ENCODE measurements around the gene TLN1.
A peak's percentile ranks its signal among the peaks of the same experiment; 100 is the strongest.

TLN1 gene

GRCh38 chr9:35666549-35666948 lies 65.4 kb downstream of the TLN1 start:
- Histone ChIP-seq H2AFZ (ENCODE audit: low read length) (no peak overlapping the region), H3K4me2 (ENCODE audit: low read depth, low read length) (no peak overlapping the region), H3K9me2 (replicated peaks; ENCODE audit: insufficient read depth, low read length) (no peaks in the 10 kb centered on the region), H3F3A (ENCODE audit: insufficient read depth, low read length) (peaks cover 16% of the 10 kb centered on the region), H3K27ac (ENCODE audit: low read length) (no peak overlapping the region), H3K79me2 (ENCODE audit: low read length) (no peaks in the 10 kb centered on the region), H4K20me1 (ENCODE audit: insufficient read depth, low read length) (no peaks in the 10 kb centered on the region), H3K9me3 (replicated peaks; ENCODE audit: insufficient read depth, low read length) (no peaks in the 10 kb centered on the region), H3K27me3 (replicated peaks; ENCODE audit: insufficient read depth, low read length) (no peaks in the 10 kb centered on the region), H3K4me1 (ENCODE audit: low read length) (peaks cover 9% of the 10 kb centered on the region), H3K4me3 (ENCODE audit: low read length) (no peak overlapping the region), H3K36me3 (replicated peaks; ENCODE audit: insufficient read depth, low read length) (no peaks in the 10 kb centered on the region), H3K9ac (ENCODE audit: low read length) (no peak overlapping the region)
- TF ChIP-seq EZH2 (optimal IDR thresholded peaks at IDR 0.05; ENCODE audit: low read depth, low read length) (no peak), EZH2phosphoT487 (IDR thresholded peaks at IDR 0.05; ENCODE audit: low read length) (no peak)
- TF ChIP-seq, protein P1, sequence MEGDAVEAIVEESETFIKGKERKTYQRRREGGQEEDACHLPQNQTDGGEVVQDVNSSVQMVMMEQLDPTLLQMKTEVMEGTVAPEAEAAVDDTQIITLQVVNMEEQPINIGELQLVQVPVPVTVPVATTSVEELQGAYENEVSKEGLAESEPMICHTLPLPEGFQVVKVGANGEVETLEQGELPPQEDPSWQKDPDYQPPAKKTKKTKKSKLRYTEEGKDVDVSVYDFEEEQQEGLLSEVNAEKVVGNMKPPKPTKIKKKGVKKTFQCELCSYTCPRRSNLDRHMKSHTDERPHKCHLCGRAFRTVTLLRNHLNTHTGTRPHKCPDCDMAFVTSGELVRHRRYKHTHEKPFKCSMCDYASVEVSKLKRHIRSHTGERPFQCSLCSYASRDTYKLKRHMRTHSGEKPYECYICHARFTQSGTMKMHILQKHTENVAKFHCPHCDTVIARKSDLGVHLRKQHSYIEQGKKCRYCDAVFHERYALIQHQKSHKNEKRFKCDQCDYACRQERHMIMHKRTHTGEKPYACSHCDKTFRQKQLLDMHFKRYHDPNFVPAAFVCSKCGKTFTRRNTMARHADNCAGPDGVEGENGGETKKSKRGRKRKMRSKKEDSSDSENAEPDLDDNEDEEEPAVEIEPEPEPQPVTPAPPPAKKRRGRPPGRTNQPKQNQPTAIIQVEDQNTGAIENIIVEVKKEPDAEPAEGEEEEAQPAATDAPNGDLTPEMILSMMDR (IDR thresholded peaks at IDR 0.05; ENCODE audit: low read length): no peak
- DNase-seq: no peak

DNA sequence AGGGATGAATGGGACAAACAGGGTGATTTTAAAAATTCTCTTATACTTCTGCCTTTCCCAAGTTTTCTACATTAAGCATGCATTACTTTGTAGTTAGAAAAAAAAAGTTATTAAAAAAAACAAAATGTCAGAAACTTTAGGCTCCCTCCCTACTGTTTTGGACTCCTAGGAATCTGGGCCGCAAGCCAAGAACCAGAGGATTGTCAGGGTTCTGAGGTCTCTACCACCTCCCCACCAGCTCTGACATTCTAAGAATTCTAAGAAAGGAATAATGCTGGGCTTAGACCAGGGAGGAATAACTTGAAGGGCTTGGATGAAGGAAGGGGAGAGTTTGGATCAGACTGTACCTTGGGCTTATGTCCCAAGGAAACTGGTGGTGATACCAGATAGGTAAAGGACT lies 66.0 kb downstream of the TLN1 start:
- DNase-seq: no peak
- Histone ChIP-seq H3K4me2 (ENCODE audit: low read depth, low read length) (no peak overlapping the region), H3K36me3 (replicated peaks; ENCODE audit: insufficient read depth, low read length) (no peaks in the 10 kb centered on the region), H3K4me3 (ENCODE audit: low read length) (no peak overlapping the region), H2AFZ (ENCODE audit: low read length) (no peak overlapping the region), H3F3A (ENCODE audit: insufficient read depth, low read length) (peaks cover 16% of the 10 kb centered on the region), H3K4me1 (ENCODE audit: low read length) (peaks cover 9% of the 10 kb centered on the region), H3K27me3 (replicated peaks; ENCODE audit: insufficient read depth, low read length) (no peaks in the 10 kb centered on the region), H3K9me3 (replicated peaks; ENCODE audit: insufficient read depth, low read length) (no peaks in the 10 kb centered on the region), H3K79me2 (ENCODE audit: low read length) (no peaks in the 10 kb centered on the region), H4K20me1 (ENCODE audit: insufficient read depth, low read length) (no peaks in the 10 kb centered on the region), H3K9ac (ENCODE audit: low read length) (no peak overlapping the region), H3K27ac (ENCODE audit: low read length) (no peak overlapping the region), H3K9me2 (replicated peaks; ENCODE audit: insufficient read depth, low read length) (no peaks in the 10 kb centered on the region)
- no peak for TF ChIP-seq EZH2 (optimal IDR thresholded peaks at IDR 0.05; ENCODE audit: low read depth, low read length)
- no peak for TF ChIP-seq EZH2phosphoT487 (IDR thresholded peaks at IDR 0.05; ENCODE audit: low read length)
- TF ChIP-seq, protein P1 (IDR thresholded peaks at IDR 0.05; ENCODE audit: low read length): no peak

GRCh38 chr9:35665471-35665818 lies 66.5 kb downstream of the TLN1 start:
- no peaks in the 10 kb centered on the region for H3K36me3 ChIP-seq (replicated peaks; ENCODE audit: insufficient read depth, low read length)
- peaks cover under 1% of the 10 kb centered on the region; the same call in 1 of the 2 replicates for H3K79me2 ChIP-seq (ENCODE audit: low read length)
- H2AFZ ChIP-seq (ENCODE audit: low read length): peak overlapping the region; percentile 97
- peak overlapping the region; percentile 97 for H3K4me2 ChIP-seq (ENCODE audit: low read depth, low read length)
- H3K4me1 ChIP-seq (ENCODE audit: low read length): peaks cover 9% of the 10 kb centered on the region
- no peaks in the 10 kb centered on the region for H4K20me1 ChIP-seq (ENCODE audit: insufficient read depth, low read length)
- no peak overlapping the region for H3K27ac ChIP-seq (ENCODE audit: low read length)
- no peaks in the 10 kb centered on the region for H3K27me3 ChIP-seq (replicated peaks; ENCODE audit: insufficient read depth, low read length)
- H3K9me3 ChIP-seq (replicated peaks; ENCODE audit: insufficient read depth, low read length): no peaks in the 10 kb centered on the region
- peak overlapping the region; percentile 83 for H3K4me3 ChIP-seq (ENCODE audit: low read length)
- DNase-seq: no peak
- peaks cover 16% of the 10 kb centered on the region for H3F3A ChIP-seq (ENCODE audit: insufficient read depth, low read length)
- no peaks in the 10 kb centered on the region for H3K9me2 ChIP-seq (replicated peaks; ENCODE audit: insufficient read depth, low read length)
- peak overlapping the region; percentile 71 for H3K9ac ChIP-seq (ENCODE audit: low read length)
- TF ChIP-seq, protein P1 (IDR thresholded peaks at IDR 0.05; ENCODE audit: low read length): no peak
- TF ChIP-seq EZH2phosphoT487 (IDR thresholded peaks at IDR 0.05; ENCODE audit: low read length) (no peak), EZH2 (optimal IDR thresholded peaks at IDR 0.05; ENCODE audit: low read depth, low read length) (no peak)

Data from MM.1S (cell line).